SK-N-SH treated with all-trans-retinoic acid at 6 μM for 48 hours (cell line): Measurements from ENCODE around the gene PDE1C.

Experiments used
- RARB ChIP-seq: fragments of 250-450 bp; sonication (Bioruptor Pico); IDR thresholded peaks from 2 replicates; pipeline ENCODE4 v1.8.0; 2021; ENCODE audit warnings: mild to moderate bottlenecking, moderate library complexity
- SNAI2 ChIP-seq: fragments of 250-450 bp; sonication (Bioruptor Pico); IDR thresholded peaks from 2 replicates; pipeline ENCODE4 v1.5.0; 2020; ENCODE audit warnings: mild to moderate bottlenecking, moderate library complexity
- TCF4 ChIP-seq: fragments of 250-450 bp; sonication (Bioruptor Pico); IDR thresholded peaks from 2 replicates; pipeline ENCODE4 v1.8.0; 2021; ENCODE audit warnings: mild to moderate bottlenecking, moderate library complexity, borderline replicate concordance
- TSHZ2 ChIP-seq: fragments of 250-450 bp; sonication (Bioruptor Pico); IDR thresholded peaks from 2 replicates; pipeline ENCODE4 v1.5.0; 2020; ENCODE audit warnings: mild to moderate bottlenecking, moderate library complexity
- ZC3H10 ChIP-seq: fragments of 250-450 bp; sonication (Bioruptor Pico); IDR thresholded peaks from 2 replicates; pipeline ENCODE4 v1.5.1; 2021; ENCODE audit warnings: mild to moderate bottlenecking, moderate library complexity
- ZNF70 ChIP-seq: fragments of 450-650 bp; formaldehyde crosslinking; IDR thresholded peaks from 2 replicates; pipeline ENCODE4 v1.5.0; 2020; ENCODE audit warnings: mild to moderate bottlenecking, moderate library complexity
- ZNF8 ChIP-seq: fragments of 450-650 bp; formaldehyde crosslinking; IDR thresholded peaks from 2 replicates; pipeline ENCODE4 v1.5.0; 2020; ENCODE audit warnings: mild to moderate bottlenecking, moderate library complexity
- TF ChIP-seq, protein P1 (sequence below): fragments of 250-450 bp; sonication (Bioruptor Pico); IDR thresholded peaks from 2 replicates; pipeline ENCODE4 v1.8.0; 2021; ENCODE audit warnings: low read depth, mild to moderate bottlenecking, moderate library complexity, borderline replicate concordance

DNA sequence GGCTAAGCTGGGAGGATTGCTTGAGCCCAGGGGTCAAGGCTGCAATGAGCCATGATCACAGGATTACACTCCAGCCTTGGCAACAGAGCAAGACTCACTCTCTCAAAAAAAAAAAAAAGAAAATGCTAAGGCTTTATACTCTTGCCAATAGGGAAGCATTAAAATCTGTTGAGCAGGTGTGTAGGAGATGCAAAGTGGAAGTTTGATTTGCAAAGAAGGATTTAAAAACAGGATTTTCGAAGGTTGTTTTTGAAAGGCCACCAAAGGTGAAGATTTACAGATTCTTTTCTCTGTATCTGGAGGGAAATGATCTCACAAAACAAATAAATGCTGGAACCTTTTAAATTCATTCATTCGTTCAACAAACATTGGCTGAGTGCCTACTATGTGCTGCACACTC is 8.6 kb upstream of the PDE1C start:
- TF ChIP-seq ZC3H10 (CRISPR knock-in tag) (no peak), ZNF8 (CRISPR knock-in tag) (no peak), TCF4 (CRISPR knock-in tag) (no peak), ZNF70 (no peak), SNAI2 (no peak), TSHZ2 (CRISPR knock-in tag) (no peak), RARB (no peak)
- TF ChIP-seq, protein P1, sequence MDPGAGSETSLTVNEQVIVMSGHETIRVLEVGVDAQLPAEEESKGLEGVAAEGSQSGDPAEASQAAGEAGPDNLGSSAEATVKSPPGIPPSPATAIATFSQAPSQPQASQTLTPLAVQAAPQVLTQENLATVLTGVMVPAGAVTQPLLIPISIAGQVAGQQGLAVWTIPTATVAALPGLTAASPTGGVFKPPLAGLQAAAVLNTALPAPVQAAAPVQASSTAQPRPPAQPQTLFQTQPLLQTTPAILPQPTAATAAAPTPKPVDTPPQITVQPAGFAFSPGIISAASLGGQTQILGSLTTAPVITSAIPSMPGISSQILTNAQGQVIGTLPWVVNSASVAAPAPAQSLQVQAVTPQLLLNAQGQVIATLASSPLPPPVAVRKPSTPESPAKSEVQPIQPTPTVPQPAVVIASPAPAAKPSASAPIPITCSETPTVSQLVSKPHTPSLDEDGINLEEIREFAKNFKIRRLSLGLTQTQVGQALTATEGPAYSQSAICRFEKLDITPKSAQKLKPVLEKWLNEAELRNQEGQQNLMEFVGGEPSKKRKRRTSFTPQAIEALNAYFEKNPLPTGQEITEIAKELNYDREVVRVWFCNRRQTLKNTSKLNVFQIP (CRISPR knock-in tag) = no peak
